A673 (cell line): ENCODE results near the gene ATIC. TPM values are rescaled to one million over a fixed set of nuclear protein-coding genes. Genes with fewer than 3 reads are reported as not detected.
A peak's percentile ranks its signal among the peaks of the same experiment; 100 is the strongest.

Experiments
- Bru-seq: library from RNA; stranded (reverse); fragments of 400-500 nt; gene quantifications from one replicate; lab custom pipeline; 2021; lab: Mats Ljungman, UMichigan
- BruChase-seq, 2 experiments: library from RNA; stranded (reverse); fragments of 400-500 nt; gene quantifications; one replicate each; lab custom pipeline; 2021; lab: Mats Ljungman, UMichigan
- BruUV-seq: library from RNA; stranded (reverse); fragments of 400-500 nt; replicated peaks from 2 replicates; lab custom pipeline; 2021; lab: Mats Ljungman, UMichigan
- CTCF ChIA-PET: fragments of 300-600 bp; sonication (Branson Sonifier 250); formaldehyde crosslinking; loops from one replicate; lab custom pipeline; 2022; ENCODE audit warnings: antibody characterized with exemption; lab: Charles Lee
- POLR2A ChIA-PET: fragments of 300-600 bp; sonication (Branson Sonifier 250); formaldehyde crosslinking; loops from one replicate; lab custom pipeline; 2022; ENCODE audit warnings: antibody characterized with exemption; ENCODE audit not compliant: low non-redundant PET; lab: Charles Lee
- DNase-seq: peaks from one replicate; pipeline ENCODE4 v3.0.0-alpha.2; 2015; ENCODE audit warnings: low spot score
- H3K27ac ChIP-seq: fragments of 200-600 bp; sonication (generic); 2 replicates; pipeline ENCODE4 v1.5.1; 2016; ENCODE audit warnings: mixed run types, low read depth, mild to moderate bottlenecking, mixed read lengths, antibody characterized with exemption, low read length; ENCODE audit not compliant: poor library complexity, severe bottlenecking
- H3K27me3 ChIP-seq: fragments of 200-600 bp; sonication (generic); replicated peaks from 2 replicates; pipeline ENCODE4 v1.6.1; 2017; ENCODE audit warnings: mixed run types, low read depth, mild to moderate bottlenecking, mixed read lengths, antibody characterized with exemption, low read length; ENCODE audit not compliant: insufficient read depth, poor library complexity
- H3K36me3 ChIP-seq: fragments of 200-600 bp; sonication (generic); 2 replicates; pipeline ENCODE4 v1.6.1; 2016; ENCODE audit warnings: mixed run types, mild to moderate bottlenecking, mixed read lengths, antibody characterized with exemption, low read length; ENCODE audit not compliant: insufficient read depth, poor library complexity, severe bottlenecking
- H3K4me1 ChIP-seq: fragments of 200-600 bp; sonication (generic); 2 replicates; pipeline ENCODE4 v1.6.1; 2017; ENCODE audit warnings: mixed run types, mild to moderate bottlenecking, mixed read lengths, antibody characterized with exemption, low read length; ENCODE audit not compliant: insufficient read depth, poor library complexity, severe bottlenecking
- H3K4me3 ChIP-seq: fragments of 200-600 bp; sonication (generic); 2 replicates; pipeline ENCODE4 v1.5.1; 2016; ENCODE audit warnings: low read depth, mixed run types, mild to moderate bottlenecking, mixed read lengths, low read length; ENCODE audit not compliant: poor library complexity, severe bottlenecking
- H3K9me3 ChIP-seq: fragments of 200-600 bp; sonication (generic); 2 replicates; pipeline ENCODE4 v1.6.1; 2016; ENCODE audit warnings: mixed run types, low read depth, mild to moderate bottlenecking, mixed read lengths, antibody characterized with exemption, low read length; ENCODE audit not compliant: poor library complexity, severe bottlenecking
- CTCF ChIP-seq: fragments of 300-800, 200-600 bp; sonication (generic); conservative IDR thresholded peaks from 2 replicates; pipeline ENCODE4 v1.5.1; 2017; ENCODE audit warnings: low read depth, mild to moderate bottlenecking, antibody characterized with exemption, low read length, moderate library complexity, mixed read lengths
- EZH2 ChIP-seq: fragments of 200-600 bp; sonication (generic); IDR thresholded peaks from 2 replicates; pipeline ENCODE4 v1.6.1; 2017; ENCODE audit warnings: borderline replicate concordance, low read depth, mild to moderate bottlenecking, mixed read lengths, antibody characterized with exemption, low read length; ENCODE audit not compliant: poor library complexity, severe bottlenecking
- intact Hi-C: fragments of 100-400 bp; cut with micrococcal nuclease; formaldehyde crosslinking; loops from one replicate; pipeline ENCODE4 v1.10.0; 2022; ENCODE audit not compliant: unreplicated experiment
- long read RNA-seq: library from polyadenylated mRNA; stranded (forward); transcript quantifications from one replicate; pipeline ENCODE4 v2.0.0, GENCODE V29; 2022
- total RNA-seq: library from RNA; stranded (reverse); gene quantifications from 2 replicates; pipeline ENCODE4 v1.2.3, GENCODE V29; 2021

The ATIC gene
- total RNA-seq (328 and 333 TPM in 2 replicates), Bru-seq, nascent RNA (percentile 94 among the genes with signal in this experiment), BruChase-seq, experiment 1, labeled RNA remaining after a 2-hour chase (percentile 85 among the genes with signal in this experiment), BruChase-seq, experiment 2, labeled RNA remaining after a 6-hour chase (percentile 90 among the genes with signal in this experiment)
- long read RNA-seq, transcript ATIC-207 (16 exons, 2,187 nt) = minor isoform, 20 of 348 reads
- long read RNA-seq, transcript ATIC-201 (16 exons, 2,213 nt) = major isoform, 261 of 348 reads
- long read RNA-seq, transcript ATIC-205 (15 exons, 2,275 nt) = minor isoform, 25 of 348 reads
- long read RNA-seq, partial matches to known transcripts = 17 of 348 reads
- long read RNA-seq, other reads (novel, unspliced or antisense) = 22 of 348 reads

- POLR2A ChIA-PET = interaction anchor here (0.7 kb wide), 1 partner anchor 533 kb away, joined by 10 read pairs; no protein-coding TSS in a partner anchor
- no TSS peak for BruUV-seq
These were observed at the start of gene ATIC for GRCh38 chr2:215311625-215312396. Gene ATIC (plus strand): TSS chr2:215312059. CDS start chr2:215312143, 84 bp downstream.

GRCh38 chr2:215262303-215262702 is 49.6 kb upstream of the ATIC start:
- BruUV-seq = no TSS peak
- no peaks in the 10 kb centered on the region for H3K27me3 ChIP-seq
- POLR2A ChIA-PET = no interaction called here
- peaks cover 4% of the 10 kb centered on the region for H3K4me1 ChIP-seq
- DNase-seq = no peak
- intact Hi-C loops = no loop called here
- H3K27ac ChIP-seq = no peak overlapping the region
- H3K4me3 ChIP-seq = no peak overlapping the region
- CTCF ChIA-PET = no interaction called here
- TF ChIP-seq EZH2 = no peak
- TF ChIP-seq CTCF = no peak
- no peaks in the 10 kb centered on the region for H3K9me3 ChIP-seq
- no peaks in the 10 kb centered on the region for H3K36me3 ChIP-seq

More at GRCh38 chr2:215311625-215312396, at the start of gene ATIC:
- Histone ChIP-seq H3K9me3 (no peaks in the 10 kb centered on the region), H3K27ac (peak within 1 kb of the TSS; percentile 78), H3K4me1 (peaks cover 15% of the 10 kb centered on the region), H3K36me3 (peaks cover 26% of the 10 kb centered on the region), H3K4me3 (peak within 1 kb of the TSS; percentile 67), H3K27me3 (no peaks in the 10 kb centered on the region)
- intact Hi-C loops = no loop called here
- CTCF ChIA-PET = interaction anchor here (0.7 kb wide), 1 partner anchor 168 kb away, joined by 5 read pairs; no protein-coding TSS in a partner anchor
- TF ChIP-seq CTCF (no peak), EZH2 (no peak)
- peak; percentile 97 for DNase-seq

- Histone ChIP-seq H3K27ac (no peak overlapping the region), H3K36me3 (no peaks in the 10 kb centered on the region), H3K9me3 (no peaks in the 10 kb centered on the region), H3K27me3 (no peaks in the 10 kb centered on the region), H3K4me1 (peaks cover 4% of the 10 kb centered on the region), H3K4me3 (no peak overlapping the region)
- ChIA-PET CTCF (no interaction called here), POLR2A (no interaction called here)
- TF ChIP-seq CTCF = no peak
- TF ChIP-seq EZH2 = no peak
- no TSS peak for BruUV-seq
- intact Hi-C loops = no loop called here
- no peak for DNase-seq
These were observed 49.0 kb upstream of the ATIC start for GRCh38 chr2:215262741-215263362.
